HepG2 (cell line): Measurements from ENCODE around the gene AGPAT3. TPM values are rescaled to one million over a fixed set of nuclear protein-coding genes. Genes with fewer than 3 reads are reported as not detected.

Experiments
- ATAC-seq: fragments of 200-7000 bp; cut with Tn5 transposase; 3 replicates; pipeline ENCODE4 v1.9.1; 2020; ENCODE audit warnings: mild to moderate bottlenecking, moderate library complexity
- BruUV-seq: library from RNA; stranded (reverse); fragments of 400-500 nt; replicated peaks from 2 replicates; lab custom pipeline; 2021; lab: Mats Ljungman, UMichigan
- CTCF ChIA-PET: fragments of 300-600 bp; formaldehyde crosslinking; extraction: SDS; loops from one replicate; lab custom pipeline; 2021; ENCODE audit warnings: low total read pairs, inconsistent platforms, low intra/inter-chr PET ratio; lab: Yijun Ruan, JAX
- POLR2A ChIA-PET: fragments of 350-600 bp; sonication (Branson Sonifier 250); formaldehyde crosslinking; loops from one replicate; lab custom pipeline; 2020; ENCODE audit warnings: antibody characterized with exemption, inconsistent platforms; lab: Yijun Ruan, JAX
- DNase-seq: peaks from one replicate; pipeline ENCODE4 v3.0.0-alpha.2; 2015; ENCODE audit warnings: low spot score
- FAIRE-seq: peaks from 3 replicates; lab custom pipeline; 2011; peaks lifted over from hg19 to GRCh38; lab: Jason Lieb, UNC
- H2AFZ ChIP-seq: one replicate; pipeline ENCODE4 v1.6.1; 2011; ENCODE audit warnings: low read length, inconsistent platforms
- H3K27ac ChIP-seq: fragments of 300-600 bp; 3 replicates; pipeline ENCODE4 v1.8.0; 2011; ENCODE audit warnings: mixed run types, mild to moderate bottlenecking, mixed read lengths, low read length, inconsistent platforms; ENCODE audit not compliant: insufficient read depth; ENCODE audit errors: extremely low read length
- H3K27me3 ChIP-seq, 2 experiments: fragments of 200-600 bp in 1 of 2; 2 replicates in 1 of 2; 3 replicates in 1 of 2; pipeline versions ENCODE4 v1.6.0 to v1.8.0; 2011; ENCODE audit warnings: low read length in 2 of 2, mild to moderate bottlenecking in 2 of 2, moderate library complexity in 2 of 2, inconsistent platforms in 1 of 2; ENCODE audit not compliant: insufficient read depth in 2 of 2, control insufficient read depth in 1 of 2
- H3K36me3 ChIP-seq, 2 experiments: fragments of 200-600 bp in 1 of 2; replicated peaks in 1 of 2; 2 replicates in 1 of 2; 3 replicates in 1 of 2; pipeline versions ENCODE4 v1.5.1 to v1.8.0; 2011; ENCODE audit warnings: low read length in 2 of 2, inconsistent platforms in 1 of 2; ENCODE audit not compliant: insufficient read depth in 2 of 2, control insufficient read depth in 1 of 2
- H3K4me1 ChIP-seq: 2 replicates; pipeline ENCODE4 v1.5.1; 2012; ENCODE audit warnings: low read length, inconsistent platforms; ENCODE audit not compliant: insufficient read depth
- H3K4me2 ChIP-seq: 2 replicates; pipeline ENCODE4 v1.6.0; 2011; ENCODE audit warnings: low read depth, low read length, inconsistent platforms
- H3K4me3 ChIP-seq, 3 experiments: fragments of 200-600 bp in 1 of 3; sonication (generic), shearing (Covaris generic) in 1 of 3; replicated peaks in 1 of 3; 2 replicates each; pipeline ENCODE4 v1.5.1; 2011 to 2016; ENCODE audit warnings: low read length in 3 of 3, inconsistent platforms in 2 of 3, low read depth in 2 of 3, mild to moderate bottlenecking in 2 of 3, control low read depth in 1 of 3, mixed read lengths in 1 of 3; ENCODE audit not compliant: insufficient read depth in 1 of 3
- H3K79me2 ChIP-seq: one replicate; pipeline ENCODE4 v1.6.1; 2011; ENCODE audit warnings: low read length, inconsistent platforms; ENCODE audit not compliant: insufficient read depth
- H3K9ac ChIP-seq: 2 replicates; pipeline ENCODE4 v1.6.0; 2011; ENCODE audit warnings: mild to moderate bottlenecking, low read depth, low read length, inconsistent platforms; ENCODE audit not compliant: insufficient read depth
- H3K9me3 ChIP-seq: 2 replicates; pipeline ENCODE4 v1.5.1; 2012; ENCODE audit warnings: mild to moderate bottlenecking, low read length
- H4K20me1 ChIP-seq: 2 replicates; pipeline ENCODE4 v1.6.0; 2011; ENCODE audit warnings: inconsistent platforms, mild to moderate bottlenecking, low read length, moderate library complexity; ENCODE audit not compliant: insufficient read depth
- ADNP ChIP-seq: sonication (generic); formaldehyde crosslinking; IDR thresholded peaks from 2 replicates; pipeline ENCODE4 v1.4.0; 2020; ENCODE audit warnings: missing genetic modification reagents
- CEBPG ChIP-seq: IDR thresholded peaks from 2 replicates; pipeline ENCODE4 v1.6.1; 2016
- NBN ChIP-seq: fragments of 450-650 bp; conservative IDR thresholded peaks from 2 replicates; pipeline ENCODE4 v1.6.1; 2017
- PLRG1 ChIP-seq: fragments of 450-650 bp; conservative IDR thresholded peaks from 2 replicates; pipeline ENCODE4 v1.6.1; 2016
- RARA ChIP-seq: IDR thresholded peaks from 2 replicates; pipeline ENCODE4 v1.6.1; 2016; ENCODE audit warnings: missing genetic modification reagents, missing compliant biosample characterization
- RXRA ChIP-seq: sonication (generic); formaldehyde crosslinking; IDR thresholded peaks from 2 replicates; pipeline ENCODE4 v1.5.1; 2020; ENCODE audit warnings: missing genetic modification reagents
- RXRB ChIP-seq: IDR thresholded peaks from 2 replicates; pipeline ENCODE4 v1.6.1; 2016; ENCODE audit warnings: borderline replicate concordance, missing genetic modification reagents, missing compliant biosample characterization
- THRA ChIP-seq: sonication (generic); formaldehyde crosslinking; IDR thresholded peaks from 2 replicates; pipeline ENCODE4 v1.4.0; 2020; ENCODE audit warnings: missing genetic modification reagents, borderline replicate concordance
- ZBTB33 ChIP-seq: sonication (generic); formaldehyde crosslinking; IDR thresholded peaks from 2 replicates; pipeline ENCODE4 v1.4.0; 2020; ENCODE audit warnings: missing genetic modification reagents
- ZMYM3 ChIP-seq: sonication (generic); formaldehyde crosslinking; IDR thresholded peaks from 2 replicates; pipeline ENCODE4 v1.5.1; 2020; ENCODE audit warnings: mild to moderate bottlenecking, missing genetic modification reagents
- ZNF142 ChIP-seq: sonication (generic); formaldehyde crosslinking; IDR thresholded peaks from 2 replicates; pipeline ENCODE4 v1.4.0; 2020; ENCODE audit warnings: missing genetic modification reagents
- WGBS: methylation state at CpG from one replicate; pipeline ENCODE4 v1.1.6; 2017; ENCODE audit warnings: low lambda C conversion rate; 5-methylcytosine and 5-hydroxymethylcytosine counted together
- in situ Hi-C: cut with HindIII; loops from 2 replicates; pipeline ENCODE4 v1.10.0; 2017; ENCODE audit warnings: low pct_unique_long_range_greater_than_20kb; ENCODE audit not compliant: extremely low pct_ligation_motif_present
- intact Hi-C: fragments of 100-400 bp; cut with micrococcal nuclease; formaldehyde crosslinking; loops from one replicate; pipeline ENCODE4 v1.10.0; 2022; ENCODE audit not compliant: unreplicated experiment
- polyA plus RNA-seq, 8 experiments: library from polyadenylated mRNA; depleted of rRNA in 3 of 8; stranded (reverse) in 7 of 8; unstranded in 1 of 8; fragments of >200 nt; fragmentation: Illumina TruSeq in 4 of 8; extraction: Trizol in 4 of 8; gene quantifications; 2 replicates each; pipeline versions ENCODE4 v1.2.1 to v1.2.3, GENCODE V29; 2011 to 2016; ENCODE audit warnings: low read depth in 4 of 8, missing spikeins in 1 of 8, mixed read lengths in 1 of 8; ENCODE audit not compliant: insufficient read depth in 1 of 8
- total RNA-seq, 5 experiments: library from RNA; depleted of rRNA; stranded (reverse); fragments of >200 nt; fragmentation: Illumina TruSeq; extraction: Trizol; gene quantifications; 2 replicates each; pipeline ENCODE4 v1.2.3, GENCODE V29; 2016; ENCODE audit warnings: low read depth in 1 of 5

The AGPAT3 gene
- total and polyA plus RNA-seq, 2 of the 13 experiments (the other 11 are each of a cell fraction or from before 2014, with no cell fraction given), result 32.2 to 54.4 TPM

DNA sequence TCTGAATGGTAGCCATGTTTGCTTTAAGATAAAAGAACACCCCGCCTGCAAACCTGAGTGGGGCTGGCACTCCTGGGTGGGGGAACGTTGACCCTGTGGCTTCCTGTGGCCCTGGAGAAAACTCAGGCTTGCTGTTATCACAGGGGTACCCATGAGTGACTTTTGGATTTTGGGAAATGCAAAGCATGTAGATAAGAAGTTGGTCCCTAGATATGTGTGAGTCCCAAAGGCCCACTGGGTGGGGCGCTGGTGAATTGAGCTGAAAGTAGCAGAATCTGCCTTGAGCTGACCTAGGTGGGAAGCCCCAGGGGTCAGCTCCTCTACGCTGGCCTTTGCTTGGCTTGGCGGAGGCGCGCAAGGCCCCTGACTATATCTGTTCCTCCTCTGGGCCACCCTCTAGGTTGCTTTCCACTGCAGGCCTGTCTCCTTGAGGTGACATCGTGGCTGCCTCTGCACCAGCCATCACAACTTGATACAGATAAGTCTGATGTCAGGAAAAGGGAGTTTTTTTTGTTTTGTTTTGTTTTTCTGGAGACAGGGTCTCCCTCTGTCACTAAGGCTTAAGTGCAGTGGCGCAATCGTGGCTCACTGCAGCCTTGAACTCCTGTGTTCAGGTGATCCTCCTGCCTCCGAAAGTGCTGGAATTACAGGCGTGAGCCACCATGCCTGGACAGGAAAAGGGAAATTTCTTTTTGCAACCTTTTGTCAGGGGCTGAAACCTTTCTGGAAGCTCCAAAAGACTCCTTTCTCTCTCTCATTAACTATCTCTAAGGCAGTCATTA lies 72.2 kb downstream of the AGPAT3 start:
- intact Hi-C loops, result no loop called here
- TF ChIP-seq THRA (CRISPR knock-in tag) (peak; percentile 16; the same call in 1 of the 2 replicates), RARA (CRISPR knock-in tag) (peak; percentile 50; the same call in 1 of the 2 replicates), NBN (no peak), ZBTB33 (CRISPR knock-in tag) (0 out of 2 replicates have a peak, but pooled peaks have one; percentile 37), PLRG1 (no peak), RXRA (CRISPR knock-in tag) (peak; percentile 53; the same call in 1 of the 2 replicates), CEBPG (CRISPR knock-in tag) (peak; percentile 60), ZMYM3 (CRISPR knock-in tag) (peak; percentile 80), RXRB (CRISPR knock-in tag) (0 out of 2 replicates have a peak, but pooled peaks have one; percentile 9), ADNP (CRISPR knock-in tag) (no peak), ZNF142 (CRISPR knock-in tag) (no peak)

More for the DNA sequence above, 72.2 kb downstream of the AGPAT3 start:
- in situ Hi-C loops, result loop anchor here (5.0 kb wide), 1 partner anchor 125 kb away; no protein-coding TSS in a partner anchor
- FAIRE-seq (no peak), ATAC-seq (no peak), DNase-seq (peak; percentile 36)
- Histone ChIP-seq H3K79me2 (peaks cover 15% of the 10 kb centered on the region), H3K27ac (peak overlapping the region; percentile 75), H4K20me1 (peaks cover 17% of the 10 kb centered on the region; the same call in 1 of the 2 replicates), H3K4me1 (peaks cover 54% of the 10 kb centered on the region), H3K9ac (no peak overlapping the region), H2AFZ (no peak overlapping the region), H3K36me3 (peaks cover 0 to 11% of the 10 kb centered on the region in 2 experiments; a peak in 3 of 5 replicates), H3K27me3 (no peaks in the 10 kb centered on the region), H3K4me2 (no peak overlapping the region), H3K9me3 (no peaks in the 10 kb centered on the region), H3K4me3 (no peak overlapping the region)
- POLR2A ChIA-PET, result interaction anchor here (0.7 kb wide), 1 partner anchor 332 kb away, joined by 3 read pairs; no protein-coding TSS in a partner anchor
- WGBS, result 65% methylated on average over 9 of the region's 12 CpGs
- CTCF ChIA-PET, result no interaction called here
- BruUV-seq, result no TSS peak
